Astrocyte (in vitro differentiated cells and primary cell): ENCODE measurements around the gene LMOD3.

Source experiments
- CTCF ChIP-seq: IDR thresholded peaks from 2 replicates; pipeline ENCODE4 v1.5.1; 2011; ENCODE audit warnings: low read depth, mild to moderate bottlenecking, inconsistent platforms, low read length, moderate library complexity; ENCODE audit not compliant: insufficient read depth
- EZH2 ChIP-seq: IDR thresholded peaks from 2 replicates; pipeline ENCODE4 v1.6.1; 2012; ENCODE audit warnings: mild to moderate bottlenecking, low read length, inconsistent platforms; ENCODE audit not compliant: insufficient read depth

DNA sequence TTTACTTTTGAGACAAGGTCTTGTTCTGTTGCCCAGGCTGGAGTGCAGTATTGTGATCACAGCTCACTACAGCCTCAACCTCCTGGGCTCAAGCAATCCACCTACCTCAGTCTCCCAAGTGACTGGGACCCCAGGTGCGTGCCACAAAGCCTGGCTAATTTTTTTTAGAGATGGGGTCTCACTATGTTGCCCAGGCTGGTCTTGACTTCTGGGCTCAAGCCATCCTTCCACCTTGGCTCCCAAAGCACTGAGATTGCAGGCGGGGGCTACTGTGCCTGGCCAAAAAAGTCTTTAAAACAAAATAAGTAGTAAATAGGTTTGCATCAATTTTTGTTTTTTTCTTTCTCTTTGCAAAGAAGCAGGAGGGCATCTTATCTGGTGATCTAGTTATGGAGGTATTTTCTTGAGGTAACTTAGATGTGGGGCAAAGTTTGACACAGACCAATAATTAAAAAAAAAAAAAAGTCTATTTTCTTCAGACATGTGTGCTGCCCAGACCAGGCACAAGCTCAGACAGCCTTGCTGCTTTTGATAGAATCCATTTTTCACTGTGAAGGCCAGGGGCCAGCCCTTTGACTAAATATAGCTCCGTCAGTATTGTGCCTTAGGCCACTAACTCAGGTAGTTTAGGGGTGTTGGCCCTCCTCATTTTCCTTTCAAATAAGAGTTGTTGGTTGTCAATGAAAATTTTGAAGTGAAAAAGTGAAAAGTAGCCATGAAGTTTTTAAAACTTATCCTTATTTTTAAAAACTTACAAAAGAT is 35.2 kb downstream of the LMOD3 start:
- TF ChIP-seq CTCF (no peak), EZH2 (no peak)
